GM12892 (cell line): Measurements from ENCODE around the gene LVRN.

Source experiments
- DNase-seq: peaks from one replicate; pipeline ENCODE4 v3.0.0; 2011; ENCODE audit not compliant: insufficient read length
- FAIRE-seq: peaks from 2 replicates; lab custom pipeline; 2011; peaks lifted over from hg19 to GRCh38; lab: Jason Lieb, UNC
- POLR2A ChIP-seq: IDR thresholded peaks from 2 replicates; pipeline ENCODE4 v1.6.1; 2011; ENCODE audit warnings: low read depth, low read length, control low read depth
- POLR2AphosphoS5 ChIP-seq: IDR thresholded peaks from 2 replicates; pipeline ENCODE4 v1.6.1; 2011; ENCODE audit warnings: low read depth, low read length, control low read depth
- TAF1 ChIP-seq: IDR thresholded peaks from 2 replicates; pipeline ENCODE4 v1.6.1; 2011; ENCODE audit warnings: low read depth, mild to moderate bottlenecking, control low read depth, low read length, borderline replicate concordance

LVRN gene

GRCh38 chr5:116042375-116042774, 80.1 kb downstream of the LVRN start:
- TF ChIP-seq POLR2AphosphoS5 = no peak
- no peak for TF ChIP-seq POLR2A
- no peak for TF ChIP-seq TAF1
- FAIRE-seq (no peak), DNase-seq (no peak)

DNA sequence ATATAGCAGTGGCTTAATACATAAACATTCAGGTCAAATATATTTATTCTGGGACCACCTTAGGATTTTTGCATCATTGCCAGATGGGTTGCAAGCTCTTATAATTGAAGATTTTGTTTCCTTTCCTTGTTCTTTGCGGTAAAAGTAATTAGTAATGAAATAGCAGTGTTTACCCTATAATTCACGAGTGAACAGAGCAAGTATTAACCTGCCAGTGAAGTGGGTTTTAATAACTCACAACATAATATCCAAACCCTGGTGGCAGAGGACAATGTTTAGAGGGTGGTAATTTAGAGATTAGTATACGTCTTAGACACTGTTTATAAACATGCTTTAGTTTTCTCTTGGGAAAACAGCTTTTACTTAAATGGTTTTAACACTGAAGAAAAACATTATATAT, 81.8 kb downstream of the LVRN start:
- TF ChIP-seq POLR2AphosphoS5 (no peak), TAF1 (no peak), POLR2A (no peak)
- FAIRE-seq = no peak
- DNase-seq = no peak

DNA sequence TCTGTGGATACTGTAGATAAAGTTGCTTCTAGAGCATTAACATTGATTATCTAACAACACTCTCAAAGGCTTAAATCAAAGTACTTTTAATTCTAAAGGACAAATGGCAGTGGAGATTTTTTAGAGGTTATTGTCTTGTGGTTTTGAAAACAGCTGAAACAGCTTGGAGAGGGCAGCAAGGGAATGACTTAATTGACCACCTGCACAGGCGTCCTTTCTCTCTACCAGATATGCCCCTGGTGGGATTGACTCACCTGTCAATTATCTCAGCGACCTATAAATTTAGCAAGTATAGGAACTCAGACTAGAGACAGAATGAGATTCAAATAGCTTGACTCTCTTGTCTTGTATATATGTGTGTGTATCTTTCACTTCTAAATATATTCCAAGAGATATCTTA, 83.5 kb downstream of the LVRN start:
- no peak for FAIRE-seq
- DNase-seq = no peak
- no peak for TF ChIP-seq POLR2AphosphoS5
- TF ChIP-seq POLR2A = no peak
- TF ChIP-seq TAF1 = no peak

DNA sequence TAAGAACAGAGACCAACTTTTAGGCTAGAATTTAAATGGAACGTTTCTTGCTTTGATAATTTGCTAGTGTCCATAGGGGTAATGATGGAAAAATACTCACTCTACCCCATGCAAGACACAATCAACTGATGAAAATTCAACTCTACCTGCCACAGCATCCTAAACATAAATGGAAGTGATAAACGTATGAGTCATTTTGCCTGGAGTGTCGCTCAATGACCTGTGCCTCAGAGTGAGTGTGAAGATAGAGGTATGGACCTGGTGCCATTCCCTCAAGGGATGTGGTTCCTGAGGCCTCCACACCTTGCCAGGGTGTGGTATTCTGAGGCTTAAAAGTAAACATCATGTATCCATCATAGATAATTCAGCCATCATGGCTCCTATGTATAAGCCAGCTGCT, 84.0 kb downstream of the LVRN start:
- TF ChIP-seq POLR2A (no peak), POLR2AphosphoS5 (no peak), TAF1 (no peak)
- no peak for DNase-seq
- FAIRE-seq = no peak

DNA sequence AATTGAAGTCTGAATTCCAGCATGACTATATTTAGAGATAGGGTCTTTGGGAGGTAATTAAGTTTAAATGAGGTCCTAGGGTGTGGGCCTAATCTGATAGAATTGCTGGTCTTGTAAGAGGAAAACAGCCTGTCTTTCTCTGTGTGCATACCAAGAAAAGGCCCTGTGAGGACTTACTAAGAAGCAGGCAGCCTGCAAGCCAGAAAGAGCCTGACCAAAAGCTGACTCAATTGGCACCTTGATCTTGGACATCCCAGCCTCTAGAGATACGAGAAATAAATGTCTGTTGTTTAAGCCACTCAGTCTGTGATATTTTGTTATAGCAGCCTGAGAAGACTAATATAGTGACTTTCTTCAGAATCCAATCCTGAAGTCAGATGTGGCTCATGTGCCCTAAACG, 84.5 kb downstream of the LVRN start:
- FAIRE-seq (no peak), DNase-seq (no peak)
- TF ChIP-seq POLR2A = no peak
- TF ChIP-seq TAF1 = no peak
- no peak for TF ChIP-seq POLR2AphosphoS5

GRCh38 chr5:116058346-116058936, 96.2 kb downstream of the LVRN start:
- no peak for TF ChIP-seq POLR2A
- FAIRE-seq (no peak), DNase-seq (no peak)

DNA sequence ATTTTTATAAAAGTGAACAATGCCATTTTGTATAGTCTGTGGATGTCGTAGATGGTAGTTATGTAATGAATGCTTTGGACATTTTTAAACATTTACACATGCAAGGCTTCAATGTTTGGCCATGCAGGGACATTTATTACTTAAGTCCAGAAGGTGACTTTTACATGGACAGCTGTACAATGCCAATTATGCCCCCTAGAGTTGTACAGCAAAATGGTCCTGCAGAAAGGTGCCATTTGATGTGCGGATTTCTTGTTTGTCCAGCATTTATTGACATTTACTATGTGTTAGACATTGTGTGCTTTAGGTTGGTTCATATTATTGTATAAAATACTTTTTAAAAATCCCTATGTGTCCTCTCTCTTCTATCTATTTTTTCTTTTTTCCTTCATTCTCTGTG, 100.1 kb downstream of the LVRN start:
- DNase-seq (no peak), FAIRE-seq (no peak)
- TF ChIP-seq TAF1 = no peak
- no peak for TF ChIP-seq POLR2AphosphoS5

- no peak for DNase-seq
- no peak for FAIRE-seq
- no peak for TF ChIP-seq POLR2AphosphoS5
- no peak for TF ChIP-seq TAF1
- no peak for TF ChIP-seq POLR2A
Measured at GRCh38 chr5:116063950-116064349, 101.7 kb downstream of the LVRN start.

DNA sequence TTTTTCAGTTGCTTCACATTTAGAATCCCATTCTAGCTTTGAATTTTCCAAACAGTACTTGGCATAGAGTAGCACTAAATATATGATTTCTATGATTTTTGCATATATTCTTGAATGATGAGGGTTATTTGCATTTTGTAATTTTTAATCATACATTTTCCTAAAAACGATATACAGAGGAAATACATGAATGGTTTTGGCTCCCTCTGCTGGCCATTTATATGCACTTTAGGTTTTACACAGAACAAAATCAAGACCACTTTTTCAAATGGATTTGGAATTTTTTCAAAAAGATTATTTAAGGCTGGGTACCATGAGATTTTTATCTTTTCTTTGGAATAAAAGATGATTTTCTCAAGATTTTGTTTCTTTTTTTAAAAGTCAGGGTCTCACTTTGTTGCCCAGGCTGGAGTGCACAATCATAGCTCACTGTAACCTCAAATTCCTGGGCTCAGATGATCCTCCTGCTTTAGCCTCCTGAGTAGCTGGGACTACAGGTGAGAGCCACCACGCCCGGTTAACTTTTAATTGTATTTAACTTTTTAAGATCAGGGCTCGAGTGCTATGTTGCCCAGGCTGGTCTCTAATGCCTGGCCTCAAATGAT, 105.9 kb downstream of the LVRN start:
- TF ChIP-seq TAF1 (no peak), POLR2A (no peak)
- DNase-seq (no peak), FAIRE-seq (peak; percentile 78)

DNA sequence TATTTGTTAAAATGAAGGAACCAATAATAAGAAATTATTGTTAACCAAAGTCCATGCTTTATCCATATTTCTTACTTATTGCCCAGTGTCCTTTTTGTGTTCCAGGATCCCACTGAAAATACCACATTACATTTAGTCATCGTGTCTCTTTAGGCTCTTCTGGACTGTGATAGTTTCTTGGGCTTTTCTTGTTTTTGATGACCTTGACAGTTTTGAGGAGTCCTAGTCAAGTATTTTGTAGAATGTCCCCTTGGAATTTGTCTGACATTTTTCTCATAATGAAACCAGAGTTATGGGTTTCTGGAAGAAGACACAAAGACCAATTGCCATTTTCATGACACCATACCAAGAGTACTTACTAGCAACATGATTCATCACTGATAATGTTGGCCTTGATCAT, 108.9 kb downstream of the LVRN start:
- FAIRE-seq = no peak
- DNase-seq = no peak

DNA sequence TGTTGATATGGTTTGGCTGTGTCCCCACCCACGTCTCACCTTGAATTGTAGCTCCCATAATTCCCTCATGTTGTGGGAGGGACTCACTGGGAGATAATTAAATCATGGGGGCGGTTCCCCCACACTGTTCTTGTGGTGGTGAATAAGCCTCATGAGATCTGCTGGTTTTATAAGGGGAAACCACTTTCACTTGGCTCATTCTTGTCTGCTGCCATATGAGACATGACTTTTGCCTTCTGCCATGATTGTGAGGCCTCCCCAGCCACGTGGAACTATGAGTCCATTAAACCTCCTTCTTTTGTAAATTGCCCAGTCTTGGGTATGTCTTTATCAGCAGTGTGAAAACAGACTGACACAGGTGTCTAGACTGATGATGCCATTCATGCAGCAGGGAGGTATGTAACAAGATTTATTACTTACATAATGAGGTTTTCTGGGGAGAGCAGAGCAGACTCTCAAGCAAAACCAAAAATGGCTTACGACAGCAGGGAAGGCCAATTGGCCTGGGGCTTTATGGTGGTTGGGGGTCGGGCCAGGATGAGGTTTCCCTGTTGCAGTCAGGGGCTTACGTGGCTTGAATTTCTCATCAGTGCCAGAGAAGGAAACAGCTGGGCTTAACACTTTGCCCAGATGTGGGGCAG, 113.0 kb downstream of the LVRN start:
- no peak for DNase-seq
- no peak for TF ChIP-seq POLR2A
- no peak for TF ChIP-seq TAF1
- no peak for TF ChIP-seq POLR2AphosphoS5
- peak; percentile 44 for FAIRE-seq

More for the DNA sequence above, 108.9 kb downstream of the LVRN start:
- TF ChIP-seq POLR2A (no peak), POLR2AphosphoS5 (no peak), TAF1 (no peak)

GRCh38 chr5:116076496-116076895, 114.2 kb downstream of the LVRN start:
- TF ChIP-seq POLR2A = no peak
- DNase-seq (peak; percentile 39), FAIRE-seq (peak; percentile 93)
